OCI-M1 (cell line): ENCODE data around the gene LAMA3.

ENCODE experiments used
- DNase-seq: peaks from one replicate; lab custom pipeline; 2025; lab: John Stamatoyannopoulos, UW

LAMA3 gene

DNA sequence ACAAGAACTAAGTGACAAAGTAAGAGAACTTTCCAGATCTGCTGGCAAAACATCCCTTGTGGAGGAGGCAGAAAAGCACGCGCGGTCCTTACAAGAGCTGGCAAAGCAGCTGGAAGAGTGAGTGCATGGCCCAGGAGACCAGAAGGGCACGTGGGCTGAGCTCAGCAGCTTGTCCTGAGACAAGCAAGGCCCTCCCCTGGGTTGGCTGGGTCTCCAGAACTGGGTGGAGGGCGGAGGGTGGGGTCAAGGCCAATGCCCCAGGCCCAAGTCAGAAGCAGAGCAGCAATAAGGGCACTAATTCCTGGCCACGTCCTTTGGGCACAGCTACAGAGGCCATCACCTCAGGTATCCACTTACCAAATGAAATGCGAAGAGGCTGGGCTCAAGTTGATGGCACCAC, 214.7 kb downstream of the LAMA3 start:
- DNase-seq: no peak

DNA sequence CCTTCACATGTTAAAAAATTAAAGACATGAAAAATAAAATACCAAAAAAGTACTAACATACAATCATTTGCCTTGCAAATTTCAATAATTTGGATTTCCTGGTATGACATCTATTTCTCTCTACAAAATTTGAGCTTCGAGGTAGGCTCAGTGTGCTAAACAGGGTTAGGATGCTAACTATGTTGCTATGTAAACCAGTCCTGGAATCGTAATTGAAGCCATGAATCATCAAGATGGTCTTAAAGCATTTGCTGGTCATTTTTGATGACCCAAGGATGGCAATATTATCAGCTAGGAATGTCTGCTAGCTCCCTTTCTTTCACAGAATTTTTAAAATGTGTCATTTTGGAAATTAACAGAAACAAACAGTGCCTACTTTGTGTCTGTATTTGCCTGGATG, 217.4 kb downstream of the LAMA3 start:
- DNase-seq: no peak

DNA sequence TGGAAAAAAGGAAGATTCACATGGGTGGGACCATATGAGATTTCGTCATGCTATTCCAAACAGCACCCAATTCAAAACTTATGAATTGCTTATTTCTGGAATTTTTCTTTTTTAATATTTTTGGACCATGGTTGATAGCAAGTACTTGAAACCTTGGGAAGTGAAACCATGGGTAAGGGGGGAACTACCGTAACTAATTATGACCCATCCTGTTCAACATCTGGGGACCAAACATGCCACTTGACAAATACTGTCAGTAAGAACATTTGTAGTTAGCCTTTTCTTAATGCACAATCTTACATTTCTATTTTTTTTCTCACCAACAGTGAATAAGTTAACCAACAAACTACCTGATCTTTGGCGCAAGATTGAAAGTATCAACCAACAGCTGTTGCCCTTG, 219.6 kb downstream of the LAMA3 start:
- no peak for DNase-seq

DNA sequence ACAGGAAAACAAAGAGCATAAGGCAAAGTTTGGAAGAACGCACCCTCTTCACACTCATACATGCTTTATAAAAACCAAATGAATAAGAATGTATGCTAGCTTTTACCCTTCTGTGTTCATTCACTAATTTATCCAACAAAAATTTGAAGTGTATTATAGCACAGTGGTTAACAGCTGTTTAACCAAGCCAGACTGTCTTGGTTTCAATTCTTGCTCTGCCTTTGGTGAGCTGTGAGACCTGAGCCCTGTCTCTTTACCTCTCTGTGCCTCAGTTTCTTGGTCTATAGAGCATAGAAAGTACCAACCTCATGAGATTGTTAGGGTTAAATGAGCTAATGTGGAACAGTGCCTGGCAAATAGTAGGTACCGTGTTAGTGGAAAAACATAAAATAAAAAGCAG, 220.8 kb downstream of the LAMA3 start:
- DNase-seq: no peak

DNA sequence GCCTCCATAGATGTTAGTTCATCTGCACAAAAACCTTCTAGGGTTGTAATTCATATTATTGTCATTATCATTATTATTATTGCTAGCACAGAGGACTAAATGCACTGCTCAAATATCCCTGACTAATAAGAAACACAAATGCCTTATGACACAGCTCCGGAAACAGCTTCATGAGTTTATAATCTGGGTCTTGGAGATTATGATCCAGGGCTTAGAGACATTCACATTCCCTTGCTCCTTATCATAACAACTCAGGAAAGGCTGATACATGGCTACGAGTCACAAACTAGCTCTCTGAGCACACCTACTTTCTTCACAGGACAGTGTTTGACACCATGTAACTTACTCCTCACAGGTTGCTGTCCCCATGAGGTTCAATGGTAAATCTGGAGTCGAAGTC, 223.1 kb downstream of the LAMA3 start:
- no peak for DNase-seq

DNA sequence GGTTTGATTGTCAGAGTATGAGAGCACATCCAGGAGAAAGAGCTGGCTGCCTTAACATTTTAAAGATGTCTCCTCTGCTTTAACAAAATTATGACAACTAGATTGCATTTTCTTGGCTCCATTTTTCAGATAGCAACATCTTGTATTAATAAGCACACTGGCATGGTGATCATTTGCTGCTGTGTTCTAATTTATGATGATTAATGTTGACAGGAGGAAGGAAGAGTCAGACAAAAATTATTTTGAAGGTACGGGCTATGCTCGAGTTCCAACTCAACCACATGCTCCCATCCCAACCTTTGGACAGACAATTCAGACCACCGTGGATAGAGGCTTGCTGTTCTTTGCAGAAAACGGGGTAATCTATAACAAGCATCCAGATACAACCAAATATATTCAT, 227.1 kb downstream of the LAMA3 start:
- DNase-seq: no peak

DNA sequence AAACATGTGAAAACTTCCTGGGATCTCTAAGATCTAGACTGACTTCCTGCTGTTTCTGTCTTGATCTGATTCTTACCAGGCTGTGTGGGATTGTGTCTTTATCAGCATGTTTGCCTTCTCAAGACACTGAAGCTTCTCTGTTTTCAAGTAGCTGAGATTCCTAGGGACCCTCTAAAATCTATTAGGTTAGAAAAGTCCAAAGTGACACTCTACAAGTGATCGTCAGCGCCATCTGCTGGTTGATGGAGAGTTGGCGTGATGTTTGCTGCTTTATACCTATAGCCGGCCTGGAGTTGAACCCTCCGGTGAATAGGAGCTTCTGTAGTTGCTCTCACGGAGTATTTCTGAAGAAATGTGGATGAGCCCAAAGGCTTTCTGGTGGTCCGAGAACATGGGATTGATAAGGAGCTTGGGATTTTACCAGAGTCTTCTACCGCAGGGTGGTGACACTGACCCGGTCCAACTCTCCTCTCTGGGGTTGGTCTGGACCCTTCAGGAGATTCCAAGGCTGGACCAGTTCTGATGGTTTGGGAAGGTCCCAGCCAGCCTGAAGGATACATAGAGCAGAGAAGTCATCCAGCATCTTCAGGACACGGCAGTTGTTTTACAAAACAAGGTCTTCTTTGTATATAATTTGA, 229.3 kb downstream of the LAMA3 start:
- peak; percentile 89 for DNase-seq

DNA sequence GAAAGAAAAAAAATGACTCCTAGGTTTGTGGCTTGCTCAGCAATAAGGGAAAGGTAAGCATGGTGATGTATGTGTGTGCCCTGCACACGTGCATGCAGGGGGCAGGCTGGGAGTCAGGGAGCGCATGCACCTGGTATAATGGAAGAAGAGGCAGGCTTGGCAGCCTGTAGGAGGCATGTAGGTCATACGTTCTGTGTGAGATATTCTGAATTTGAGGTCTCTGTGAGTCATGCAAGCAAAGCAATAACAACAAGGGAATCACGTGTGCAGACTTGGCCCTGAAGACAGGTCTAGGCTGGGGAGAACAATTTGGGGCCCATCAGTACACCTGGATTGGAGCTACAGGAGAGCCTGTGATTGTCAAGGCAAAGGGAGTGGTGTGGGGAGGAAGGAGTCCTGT, 230.8 kb downstream of the LAMA3 start:
- DNase-seq: no peak

DNA sequence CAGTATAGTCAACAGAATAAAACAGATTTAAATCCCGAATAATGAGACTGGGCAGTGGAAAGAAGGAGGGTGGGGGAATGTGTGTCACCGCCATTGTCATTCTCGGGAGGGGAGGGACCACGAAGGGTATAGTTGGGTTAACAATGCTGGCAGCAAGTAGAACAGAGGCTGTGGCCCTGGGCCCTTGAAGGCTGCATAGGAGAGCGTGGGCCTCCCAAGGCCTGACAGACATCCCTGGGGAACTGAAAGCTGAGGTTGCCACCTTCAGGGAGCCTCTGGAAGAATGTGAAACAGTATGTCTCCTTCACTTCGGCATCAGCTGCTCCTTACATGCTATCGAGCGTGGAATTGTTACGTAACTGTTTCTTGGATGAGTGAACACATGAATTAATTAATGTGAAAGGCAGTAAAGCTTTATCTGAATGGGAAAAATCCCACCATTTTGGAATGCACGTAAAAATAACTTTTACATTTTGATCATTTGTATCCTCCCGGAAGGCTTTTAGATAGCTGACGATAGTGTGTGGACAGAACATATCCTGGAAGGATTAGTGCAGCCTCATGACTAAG, 232.5 kb downstream of the LAMA3 start:
- no peak for DNase-seq

DNA sequence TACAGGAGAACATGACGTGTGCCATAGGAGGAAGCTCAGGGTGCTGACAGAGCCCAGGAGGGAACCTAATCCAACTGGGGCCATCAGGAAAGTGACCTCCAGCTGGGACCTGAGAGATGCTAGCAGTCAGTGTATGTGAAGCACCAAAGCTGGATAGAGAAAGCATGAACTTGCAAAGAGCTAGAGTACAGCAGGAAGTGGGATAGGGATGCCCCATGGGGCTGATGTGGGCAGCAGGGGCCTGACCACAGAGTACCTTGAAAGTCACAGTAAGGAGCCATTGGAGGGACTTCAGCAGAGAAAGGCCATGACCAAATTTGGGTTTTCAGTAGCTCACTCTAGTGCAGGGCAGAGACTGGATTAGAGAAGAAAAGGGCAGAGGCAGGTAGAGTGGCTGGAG, 233.7 kb downstream of the LAMA3 start:
- no peak for DNase-seq

DNA sequence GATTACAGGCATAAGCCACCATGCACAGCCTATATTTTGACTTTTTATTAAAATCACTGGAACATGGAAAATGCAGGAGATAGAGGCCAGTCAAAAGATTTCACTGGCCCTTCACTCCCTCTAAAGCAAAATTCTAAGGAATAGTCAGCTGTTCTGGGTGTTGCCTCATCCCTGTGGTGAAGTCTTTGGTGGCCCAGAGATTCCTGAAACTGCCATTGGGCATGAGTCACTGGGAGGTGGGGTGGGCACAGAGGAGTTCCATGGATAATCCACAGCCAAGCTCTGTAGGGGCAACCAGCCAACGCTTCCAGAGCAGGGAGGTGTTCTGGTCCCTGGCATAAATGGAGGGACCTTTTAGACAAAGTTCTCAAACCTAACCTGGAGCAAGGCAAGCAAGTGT, 235.6 kb downstream of the LAMA3 start:
- DNase-seq: no peak

DNA sequence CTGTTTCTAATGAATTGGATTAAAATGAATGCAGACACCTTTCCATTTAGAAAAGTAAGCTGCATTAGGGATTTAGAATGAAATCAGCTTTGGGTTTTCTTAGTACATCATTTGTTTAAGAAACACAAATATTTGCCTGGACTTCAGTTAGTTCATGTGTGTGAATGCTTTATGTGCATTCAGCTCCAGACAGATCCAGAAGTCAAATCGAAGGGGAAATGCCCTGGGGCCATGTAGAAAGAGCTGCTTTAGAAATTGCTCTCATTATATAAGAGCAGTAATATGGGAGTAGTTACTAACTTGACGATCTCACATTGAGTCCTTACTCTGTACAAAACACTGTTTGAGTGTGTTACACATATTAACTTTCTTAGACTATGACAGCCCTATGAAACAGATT, 237.3 kb downstream of the LAMA3 start:
- DNase-seq: no peak

DNA sequence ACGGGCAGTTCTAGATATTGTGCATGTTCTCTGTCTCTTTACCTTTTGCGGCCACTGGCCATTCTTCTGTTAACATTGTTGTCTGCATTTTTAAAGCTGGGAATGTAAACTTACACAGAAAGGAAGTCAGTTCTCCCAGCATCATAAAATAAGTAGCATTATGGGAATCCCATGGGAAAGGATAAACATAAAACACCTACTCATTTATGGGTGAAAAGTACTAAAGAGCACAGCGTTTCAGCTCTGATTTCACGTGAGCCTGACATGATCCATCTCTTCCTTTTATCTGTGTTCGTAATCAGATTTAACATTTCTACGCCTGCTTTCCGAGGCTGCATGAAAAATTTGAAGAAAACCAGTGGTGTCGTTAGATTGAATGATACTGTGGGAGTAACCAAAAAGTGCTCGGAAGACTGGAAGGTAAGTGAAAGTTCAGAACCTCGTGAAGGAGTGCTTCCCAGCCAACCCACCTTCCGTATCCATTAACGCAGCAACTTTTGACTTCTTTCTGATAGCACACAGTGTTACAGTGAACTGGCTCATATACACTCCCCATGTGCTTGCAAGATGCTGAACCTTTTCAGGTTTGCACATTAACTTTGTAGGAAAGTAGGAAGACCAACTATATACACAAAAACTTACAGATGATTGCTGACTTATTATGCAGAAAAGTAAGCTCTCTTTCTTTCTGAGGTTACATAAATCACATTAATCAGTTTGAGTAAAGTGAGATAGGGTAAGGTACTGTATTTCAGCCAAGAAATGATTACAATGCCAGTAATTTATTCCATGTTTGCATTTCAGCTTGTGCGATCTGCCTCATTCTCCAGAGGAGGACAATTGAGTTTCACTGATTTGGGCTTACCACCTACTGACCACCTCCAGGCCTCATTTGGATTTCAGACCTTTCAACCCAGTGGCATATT, 238.8 kb downstream of the LAMA3 start:
- DNase-seq: no peak

DNA sequence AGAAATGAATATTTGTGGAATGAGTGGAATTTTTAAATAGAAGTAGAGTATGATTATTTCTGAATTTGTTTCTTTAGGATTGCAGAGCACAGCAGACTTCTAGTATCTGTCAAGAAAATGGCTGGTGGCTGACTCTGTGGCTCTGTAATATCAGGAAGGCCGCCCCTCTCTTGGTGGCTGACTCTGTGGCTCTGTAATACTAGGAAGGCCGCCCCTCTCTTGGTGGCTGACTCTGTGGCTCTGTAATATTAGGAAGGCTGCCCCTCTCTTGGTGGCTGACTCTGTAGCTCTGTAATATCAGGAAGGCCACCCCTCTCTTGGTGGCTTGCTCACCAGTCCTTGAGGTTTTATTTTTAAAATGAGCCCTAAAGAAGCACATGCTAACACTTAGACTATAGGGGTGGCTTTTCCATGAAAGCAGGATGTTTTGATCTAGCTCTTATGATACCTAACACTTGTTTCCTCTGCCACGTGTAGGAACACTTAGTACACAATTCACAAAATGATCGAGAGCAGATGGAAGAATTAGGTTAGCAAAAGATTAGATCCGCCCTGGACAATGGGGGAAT, 240.2 kb downstream of the LAMA3 start:
- no peak for DNase-seq

DNA sequence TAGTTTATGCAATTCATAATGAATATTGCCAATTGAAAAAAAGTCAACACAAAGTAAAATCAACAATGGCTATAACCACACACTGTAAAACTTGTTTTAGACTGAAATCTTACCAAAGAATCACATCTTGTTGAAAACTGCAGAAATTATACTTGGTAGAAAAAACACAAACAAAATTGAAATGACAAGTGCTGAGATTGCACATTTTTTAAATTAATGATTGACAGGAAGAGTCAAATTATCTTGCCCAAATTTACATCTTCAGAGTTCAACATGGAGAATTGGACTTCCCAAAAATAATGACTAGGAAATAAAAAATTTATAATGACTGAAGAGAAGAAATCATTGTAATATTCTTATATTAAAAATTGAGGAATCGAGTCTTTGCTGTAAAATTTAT, 240.7 kb downstream of the LAMA3 start:
- no peak for DNase-seq

DNA sequence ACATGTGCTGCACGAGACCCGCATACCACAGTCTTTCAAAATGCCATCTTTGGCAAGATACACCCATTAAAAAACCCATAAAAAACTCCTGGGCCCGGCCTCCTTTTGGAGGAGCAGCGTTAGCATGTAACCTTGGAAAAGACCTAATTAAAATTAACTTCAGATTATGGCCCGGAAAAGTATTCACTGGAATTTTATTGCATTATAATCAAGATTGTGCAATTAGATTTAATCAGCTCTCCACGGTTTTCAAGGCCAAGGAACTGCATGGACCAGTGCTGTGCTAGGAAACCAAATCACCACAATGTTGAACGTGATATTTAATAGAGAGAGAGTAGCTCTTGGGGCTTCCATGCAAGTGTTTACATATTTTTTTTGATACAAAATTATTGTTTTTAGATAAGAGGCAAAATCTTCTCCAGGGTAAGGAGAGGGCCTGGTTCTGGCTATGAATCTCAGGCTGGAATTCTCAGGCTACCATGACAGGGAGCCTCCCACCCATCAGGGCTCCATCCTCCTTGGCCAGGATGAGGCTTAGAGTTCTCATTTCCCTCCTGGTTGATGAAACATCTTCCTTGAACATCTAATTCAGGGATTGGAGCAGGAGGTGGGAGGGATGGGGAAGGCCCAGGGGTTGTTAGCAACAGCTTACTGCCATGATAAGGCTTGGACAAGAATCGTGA, 243.3 kb downstream of the LAMA3 start:
- no peak for DNase-seq

DNA sequence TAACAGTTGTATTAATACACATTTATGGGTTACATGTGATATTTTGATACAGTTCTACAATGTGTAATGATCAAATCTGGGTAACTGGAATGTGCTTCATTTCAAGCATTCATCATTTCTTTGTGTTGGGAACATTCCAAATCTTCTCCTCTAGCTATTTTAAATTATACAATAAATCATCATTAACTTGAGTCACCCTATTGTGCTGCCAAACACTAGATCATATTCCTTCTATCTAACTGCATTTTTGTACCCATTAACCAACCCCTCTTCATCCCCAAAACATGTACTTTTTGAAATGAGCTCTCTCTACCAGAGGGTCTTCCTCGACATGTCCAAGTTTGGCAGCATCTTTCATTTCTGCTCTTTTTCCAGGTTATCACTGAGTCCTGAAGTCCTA, 244.2 kb downstream of the LAMA3 start:
- DNase-seq: no peak

DNA sequence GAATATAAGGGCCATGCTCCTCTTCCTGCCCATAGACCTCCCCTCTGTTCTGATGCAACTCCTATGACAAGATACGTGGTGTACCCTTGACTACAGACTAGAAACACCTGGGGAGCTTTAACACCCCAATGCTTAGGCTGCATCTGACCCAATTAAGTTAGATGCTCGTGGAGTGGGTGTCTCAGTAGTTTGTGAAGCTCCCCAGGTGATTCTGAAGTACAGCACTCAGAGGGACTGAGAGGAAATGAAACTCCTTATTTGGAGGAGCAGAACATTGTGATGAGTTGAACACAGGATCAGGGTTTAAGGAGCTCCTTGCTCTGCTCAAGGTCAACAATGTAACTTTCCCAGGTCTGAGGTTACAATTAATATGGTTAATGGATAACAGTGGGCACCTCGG, 245.0 kb downstream of the LAMA3 start:
- DNase-seq: no peak

DNA sequence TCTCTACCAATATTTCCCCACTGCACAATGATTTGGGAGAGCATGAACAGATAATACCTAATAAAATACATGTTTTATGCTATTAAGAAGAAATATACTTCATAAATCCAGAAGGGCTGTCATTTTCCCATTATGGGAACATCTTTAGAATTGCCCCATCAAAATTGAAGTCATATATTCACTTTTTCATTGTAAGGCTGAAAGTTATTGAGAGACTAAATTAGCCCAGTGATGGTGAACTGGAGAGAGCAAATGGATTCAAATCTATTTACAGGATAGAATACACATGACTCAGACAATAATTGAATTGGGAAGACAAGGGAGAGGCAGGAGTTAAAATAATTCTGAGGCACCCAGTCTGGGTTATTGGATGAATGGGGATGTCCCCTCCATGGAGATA, 245.6 kb downstream of the LAMA3 start:
- no peak for DNase-seq

DNA sequence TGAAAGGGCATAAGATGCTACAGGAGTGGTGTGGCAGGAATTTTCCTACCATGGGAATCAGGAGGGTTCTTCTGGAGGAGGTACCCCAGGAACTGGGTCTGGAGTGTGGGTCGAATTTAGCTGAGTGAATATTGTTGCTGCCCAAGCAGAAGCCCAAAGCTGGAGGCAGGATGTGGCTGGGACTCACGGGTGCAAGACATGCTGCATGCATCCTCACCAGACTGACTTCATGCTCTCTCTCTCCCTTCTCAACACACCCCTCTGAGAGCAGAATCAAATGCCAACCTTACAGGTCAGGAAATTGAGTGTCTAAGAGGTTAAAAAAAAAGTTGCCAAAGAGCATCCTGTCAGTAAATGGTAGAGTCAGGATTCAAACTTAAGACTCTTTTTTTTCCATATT, 246.6 kb downstream of the LAMA3 start:
- no peak for DNase-seq

DNA sequence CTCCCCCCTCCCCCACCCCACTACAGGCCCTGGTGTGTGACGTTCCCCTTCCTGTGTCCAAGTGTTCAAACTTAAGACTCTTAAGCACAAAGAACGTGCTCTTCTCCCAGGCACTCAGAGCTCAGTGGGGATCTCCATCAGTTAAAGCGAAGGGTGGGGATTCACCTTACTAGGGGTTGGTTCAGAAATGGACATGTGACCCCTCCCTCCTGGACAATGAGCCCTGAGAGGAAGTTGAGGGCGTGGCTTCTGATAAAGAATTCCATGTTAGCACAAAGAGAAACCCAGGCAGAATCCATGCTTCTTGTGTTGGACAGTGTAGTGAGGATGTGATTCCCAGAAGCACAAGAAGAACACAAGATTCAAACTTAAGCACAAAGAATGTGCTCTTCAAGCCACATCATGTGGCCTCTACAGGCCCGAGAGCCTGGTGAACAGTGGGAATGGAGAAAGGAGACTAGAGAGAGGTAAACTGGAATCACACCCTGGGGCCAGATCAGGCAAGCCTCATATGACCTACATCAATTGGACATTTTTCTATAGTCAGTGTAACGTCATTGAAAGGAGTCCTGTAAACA, 247.2 kb downstream of the LAMA3 start:
- DNase-seq: no peak
